ENCODE data around the gene ANAPC13.
A peak's percentile ranks its signal among the peaks of the same experiment; 100 is the strongest.

The ANAPC13 gene, protein sequence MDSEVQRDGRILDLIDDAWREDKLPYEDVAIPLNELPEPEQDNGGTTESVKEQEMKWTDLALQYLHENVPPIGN

GRCh38 chr3:134485718-134486576, at the start of gene ANAPC13, which contains the start of gene CEP63:
Gene ANAPC13, minus strand, starts transcription at chr3:134485985. Its CDS starts 3,081 bp downstream, at chr3:134482904.
Gene CEP63, plus strand, starts transcription at chr3:134486057. Its CDS starts 9,264 bp downstream, at chr3:134495321.
- TF ChIP-seq, protein P1, sequence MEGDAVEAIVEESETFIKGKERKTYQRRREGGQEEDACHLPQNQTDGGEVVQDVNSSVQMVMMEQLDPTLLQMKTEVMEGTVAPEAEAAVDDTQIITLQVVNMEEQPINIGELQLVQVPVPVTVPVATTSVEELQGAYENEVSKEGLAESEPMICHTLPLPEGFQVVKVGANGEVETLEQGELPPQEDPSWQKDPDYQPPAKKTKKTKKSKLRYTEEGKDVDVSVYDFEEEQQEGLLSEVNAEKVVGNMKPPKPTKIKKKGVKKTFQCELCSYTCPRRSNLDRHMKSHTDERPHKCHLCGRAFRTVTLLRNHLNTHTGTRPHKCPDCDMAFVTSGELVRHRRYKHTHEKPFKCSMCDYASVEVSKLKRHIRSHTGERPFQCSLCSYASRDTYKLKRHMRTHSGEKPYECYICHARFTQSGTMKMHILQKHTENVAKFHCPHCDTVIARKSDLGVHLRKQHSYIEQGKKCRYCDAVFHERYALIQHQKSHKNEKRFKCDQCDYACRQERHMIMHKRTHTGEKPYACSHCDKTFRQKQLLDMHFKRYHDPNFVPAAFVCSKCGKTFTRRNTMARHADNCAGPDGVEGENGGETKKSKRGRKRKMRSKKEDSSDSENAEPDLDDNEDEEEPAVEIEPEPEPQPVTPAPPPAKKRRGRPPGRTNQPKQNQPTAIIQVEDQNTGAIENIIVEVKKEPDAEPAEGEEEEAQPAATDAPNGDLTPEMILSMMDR (conservative IDR thresholded peaks at IDR 0.05), result no peak

GRCh38 chr3:134535186-134535970, 49.6 kb upstream of the ANAPC13 start:
- H3K27ac ChIP-seq, result no peak overlapping the region
- TF ChIP-seq, protein P1 (conservative IDR thresholded peaks at IDR 0.05), result no peak

More at GRCh38 chr3:134485718-134486576, at the start of gene ANAPC13, which contains the start of gene CEP63:
- H3K27ac ChIP-seq, result peak within 1 kb of the TSS; percentile 94

DNA sequence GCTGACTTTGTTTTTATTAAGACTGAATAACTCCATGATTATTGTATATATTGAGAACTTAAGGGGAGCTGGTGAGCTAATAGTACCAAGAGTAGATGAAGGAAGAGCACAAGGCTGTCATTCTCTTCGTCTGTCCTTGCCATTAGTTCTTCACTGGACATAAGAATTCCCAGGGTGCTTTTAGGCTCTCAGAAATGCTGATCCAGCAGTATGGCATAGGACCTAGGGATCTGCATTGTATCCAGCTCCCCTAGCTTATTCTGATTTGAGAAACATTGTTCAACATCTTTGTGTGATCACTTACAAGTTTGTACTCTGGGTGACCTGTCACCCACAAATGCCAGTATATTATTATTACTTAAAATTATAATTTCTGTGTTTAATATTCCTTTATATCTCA, 47.7 kb upstream of the ANAPC13 start:
- TF ChIP-seq, protein P1 (conservative IDR thresholded peaks at IDR 0.05), result no peak
- H3K27ac ChIP-seq, result no peak overlapping the region

DNA sequence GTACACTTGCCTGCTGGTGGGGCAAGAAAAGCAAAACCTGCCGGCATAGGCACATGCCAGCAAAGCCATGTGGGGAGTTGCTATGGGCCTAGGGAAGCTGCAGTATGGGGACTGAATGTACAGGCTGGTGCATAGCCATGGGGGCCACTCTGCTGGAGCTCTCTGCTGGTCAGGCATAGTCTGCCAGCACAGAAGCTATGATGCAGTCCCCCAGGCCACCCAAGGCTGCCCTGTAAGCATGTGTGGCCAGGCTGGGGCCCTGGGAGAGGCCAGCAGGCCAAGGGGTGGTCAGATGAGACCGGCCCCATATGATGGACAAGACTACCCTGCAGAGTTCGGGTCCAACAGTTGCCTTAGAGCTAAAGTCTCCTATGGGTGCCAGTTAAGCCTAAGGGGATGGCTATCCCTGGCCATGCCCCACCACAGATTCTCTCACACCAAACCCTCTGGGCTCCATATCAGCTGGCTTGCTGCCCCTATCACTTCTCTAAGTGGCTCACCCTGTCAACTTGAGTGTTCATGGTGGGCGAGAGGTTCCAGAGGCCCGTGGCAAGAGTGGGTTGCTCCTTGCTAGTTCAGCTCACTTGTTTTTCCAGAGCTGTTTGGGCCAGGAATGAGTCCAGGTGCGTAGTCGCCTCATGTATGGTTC, 41.9 kb upstream of the ANAPC13 start:
- TF ChIP-seq, protein P1 (conservative IDR thresholded peaks at IDR 0.05), result no peak
- no peak overlapping the region for H3K27ac ChIP-seq

DNA sequence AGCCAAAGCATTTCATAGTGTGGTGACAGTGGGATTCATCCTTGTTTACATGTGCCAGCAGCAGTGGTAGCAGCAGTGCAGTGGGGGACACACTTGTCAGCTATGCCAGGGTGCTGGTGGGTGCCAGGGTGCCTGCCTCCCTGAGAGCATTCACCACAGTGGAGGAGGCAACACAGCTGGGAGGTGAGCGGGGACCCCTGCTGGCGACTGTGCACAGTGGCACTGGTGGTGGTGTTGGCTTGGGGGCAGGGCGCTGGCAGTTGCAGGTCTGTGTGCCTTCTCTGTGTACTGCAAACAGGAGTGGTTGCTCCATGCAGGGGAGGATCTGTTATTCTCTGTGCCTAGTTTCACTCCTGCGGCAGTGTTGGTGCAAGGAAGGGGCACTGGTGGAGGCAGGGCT, 41.3 kb upstream of the ANAPC13 start:
- no peak overlapping the region for H3K27ac ChIP-seq
- TF ChIP-seq, protein P1 (conservative IDR thresholded peaks at IDR 0.05), result no peak

- TF ChIP-seq, protein P1 (conservative IDR thresholded peaks at IDR 0.05), result no peak
- H3K27ac ChIP-seq, result no peak overlapping the region
These were observed 40.5 kb upstream of the ANAPC13 start for GRCh38 chr3:134526319-134526718.
